Panc1 (cell line): Measurements from ENCODE around the gene RUNX3.

Experiments
- CTCF ChIP-seq: fragments of 450-650 bp; IDR thresholded peaks from 2 replicates; pipeline ENCODE4 v1.5.1; 2017; ENCODE audit warnings: mild to moderate bottlenecking
- POLR2AphosphoS5 ChIP-seq: IDR thresholded peaks from 2 replicates; pipeline ENCODE4 v1.6.1; 2012; ENCODE audit warnings: mild to moderate bottlenecking, low read depth, low read length, moderate library complexity
- REST ChIP-seq, 2 experiments: IDR thresholded peaks; 2 replicates each; pipeline ENCODE4 v1.6.1; 2011 to 2012; ENCODE audit warnings: low read depth in 2 of 2, control low read depth in 1 of 2, low read length in 1 of 2, mild to moderate bottlenecking in 1 of 2, moderate library complexity in 1 of 2; ENCODE audit not compliant: insufficient read depth in 1 of 2
- SIN3A ChIP-seq: IDR thresholded peaks from 2 replicates; pipeline ENCODE4 v1.6.1; 2012; ENCODE audit warnings: low read depth, mild to moderate bottlenecking, low read length, moderate library complexity, borderline replicate concordance; ENCODE audit not compliant: insufficient read depth
- TCF7L2 ChIP-seq: IDR thresholded peaks from 2 replicates; pipeline ENCODE4 v1.6.1; 2011; ENCODE audit warnings: mild to moderate bottlenecking, low read depth, low read length, inconsistent platforms

- TF ChIP-seq CTCF (no peak), SIN3A (no peak), REST (IDR thresholded peaks at IDR 0.05; ENCODE audit: insufficient read depth in 1 of 2, low read depth in 2 of 2, low read length in 1 of 2) (no peak), POLR2AphosphoS5 (no peak), TCF7L2 (no peak)
Measured at GRCh38 chr1:24908591-24909259, 21.4 kb downstream of the RUNX3 start.
